ENCODE data around the gene SAMHD1.
"Not testable (repeated sequence)": the region's sequence is repeated elsewhere in the genome, so short reads cannot be mapped to it uniquely, and the experiment has no call there.

SAMHD1 gene

DNA sequence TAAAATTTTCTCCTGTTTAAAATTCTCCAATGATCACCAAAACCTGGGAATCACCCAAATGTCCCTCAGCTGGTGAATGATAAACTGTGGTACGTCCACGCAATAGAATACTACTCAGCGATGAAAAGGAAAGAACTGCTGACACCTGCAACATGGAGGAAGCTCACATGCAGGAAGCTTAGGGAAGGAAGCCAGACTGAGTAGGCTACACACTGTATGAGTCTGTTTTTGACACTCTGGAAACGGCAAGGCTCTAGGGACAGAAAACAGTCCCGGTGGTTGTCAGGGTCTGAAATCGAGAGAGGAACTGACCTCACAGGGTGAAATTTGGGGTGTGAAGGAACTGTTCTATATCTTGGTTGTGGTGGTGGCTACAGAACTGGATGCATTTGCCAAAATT lies 100.7 kb downstream of the SAMHD1 start:
- FAIRE-seq: no peak

DNA sequence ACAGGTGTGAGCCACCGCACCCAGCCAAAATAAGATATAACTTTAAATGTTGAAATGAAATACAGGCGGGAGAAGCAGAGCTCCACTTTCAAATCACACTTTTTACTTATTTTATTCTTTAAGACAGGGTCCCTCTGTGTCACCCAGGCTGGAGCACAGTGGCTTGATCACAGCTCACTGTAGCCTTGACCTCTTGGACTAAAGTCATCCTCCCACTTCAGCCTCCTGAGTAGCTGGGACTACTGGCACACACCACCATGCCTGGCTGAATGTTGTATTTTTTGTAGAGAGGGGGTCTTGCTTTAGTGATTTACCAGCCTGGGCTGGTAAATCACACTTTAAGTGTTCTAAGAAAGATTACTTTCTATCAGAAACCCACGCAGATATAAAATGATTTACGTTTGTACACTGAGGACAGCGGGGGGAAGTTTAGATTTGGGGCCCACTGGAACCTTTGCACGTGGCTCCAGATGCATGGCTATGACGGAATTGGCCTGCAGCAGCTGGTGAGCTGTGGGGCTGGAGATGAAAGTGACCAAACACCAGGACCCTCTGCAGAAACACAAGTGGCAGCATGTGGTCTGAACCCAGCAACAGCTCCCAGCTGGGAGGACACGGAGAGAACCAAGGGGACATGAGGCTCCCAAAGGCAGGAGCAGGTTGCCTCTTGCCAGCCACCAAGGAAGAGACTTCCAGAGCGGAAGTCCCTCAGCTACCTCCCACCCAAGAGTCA lies 102.0 kb downstream of the SAMHD1 start:
- FAIRE-seq: no peak

DNA sequence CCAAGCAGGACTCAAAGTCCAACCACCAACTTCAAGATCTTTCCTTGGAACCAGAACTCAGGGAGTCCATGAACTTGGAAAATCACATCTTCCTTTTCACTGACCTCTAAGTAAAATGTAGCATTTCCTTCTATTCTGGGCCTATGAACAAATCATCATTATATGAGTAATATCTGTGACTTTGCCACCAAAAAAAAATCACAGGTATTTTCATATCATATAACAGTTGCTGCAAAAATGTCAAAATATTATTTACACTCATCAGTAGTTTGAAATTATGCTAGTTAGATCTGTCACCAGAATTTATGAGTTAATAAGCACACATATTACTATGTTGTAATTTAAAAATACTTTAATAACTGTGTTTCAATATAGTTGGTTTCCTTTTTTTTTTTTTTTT lies 102.8 kb downstream of the SAMHD1 start:
- FAIRE-seq: no peak

DNA sequence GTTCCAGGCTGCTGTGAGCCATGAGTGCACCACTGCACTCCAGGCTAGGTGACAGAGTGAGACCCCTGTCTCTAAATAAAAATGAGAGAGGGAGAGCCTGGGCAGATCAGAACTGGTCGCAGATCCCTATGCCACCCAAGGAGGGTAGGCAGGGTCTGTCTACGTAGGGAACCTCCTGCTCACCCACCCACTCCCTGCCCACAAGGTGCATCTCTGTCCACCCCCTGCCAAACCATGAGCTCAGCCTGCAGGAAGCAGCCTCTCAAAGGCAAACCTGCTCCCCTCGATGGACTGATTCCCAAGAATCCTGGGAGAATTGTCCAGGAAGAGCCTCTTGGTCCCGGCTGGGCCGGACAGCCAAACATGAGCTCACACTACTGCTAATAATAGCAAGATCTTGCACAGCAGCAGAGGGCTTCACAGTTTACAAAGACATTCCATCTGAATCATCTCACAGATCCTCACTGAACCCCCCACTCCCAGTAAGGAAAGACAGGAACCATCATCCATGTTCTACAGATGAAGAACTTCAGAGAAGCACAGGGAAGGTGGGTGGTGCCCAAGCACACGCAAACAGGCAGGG lies 103.3 kb downstream of the SAMHD1 start:
- FAIRE-seq: no peak

DNA sequence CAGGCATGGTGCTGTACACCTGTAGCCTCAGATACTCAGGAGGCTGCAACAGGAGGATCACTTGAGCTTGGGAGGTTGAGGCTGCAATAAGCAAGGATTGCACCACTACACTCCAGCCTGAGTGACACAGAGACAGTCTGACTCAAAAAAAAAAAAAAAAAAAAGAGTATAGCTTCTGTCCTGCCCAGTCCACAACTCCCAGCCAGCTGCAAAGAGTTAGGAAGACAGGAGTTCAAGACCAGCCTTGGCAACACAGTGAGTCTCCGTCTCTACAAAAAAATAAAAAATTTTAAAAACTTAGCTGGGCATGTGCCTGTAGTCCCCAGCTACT lies 103.8 kb downstream of the SAMHD1 start:
- FAIRE-seq: no peak

DNA sequence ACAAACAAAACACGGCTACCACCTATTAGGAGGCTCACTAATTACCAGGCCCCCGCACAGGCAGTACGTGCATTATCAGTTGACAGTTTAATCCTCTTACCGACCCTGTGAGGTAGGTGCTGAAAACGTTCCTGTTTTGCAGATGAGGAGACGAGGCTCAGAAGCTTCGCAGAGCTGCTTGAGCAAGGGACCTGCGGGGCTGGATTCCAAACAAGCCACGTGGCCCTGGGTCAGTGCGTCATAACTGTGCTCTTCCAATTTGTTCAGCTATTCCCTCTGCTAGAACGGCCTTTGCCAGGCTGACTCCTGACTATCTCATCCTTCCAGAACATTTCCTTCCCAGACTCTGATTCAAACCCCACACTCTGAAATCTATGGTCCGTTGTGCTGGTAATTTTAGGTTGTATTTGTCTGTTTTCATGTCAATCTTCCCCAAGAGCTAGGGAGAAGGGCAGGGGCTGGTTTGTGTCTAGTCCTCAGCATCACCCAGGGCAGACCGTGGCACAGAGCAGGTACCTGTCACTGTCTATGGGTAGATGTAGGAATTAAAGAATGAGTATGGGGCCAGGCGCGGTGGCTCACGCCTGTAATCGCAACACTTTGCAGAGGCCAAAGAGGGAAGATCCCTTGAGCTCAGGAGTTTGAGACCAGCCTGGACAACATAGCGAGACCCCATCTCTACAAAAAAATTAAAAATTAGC lies 104.3 kb downstream of the SAMHD1 start:
- FAIRE-seq: no peak

DNA sequence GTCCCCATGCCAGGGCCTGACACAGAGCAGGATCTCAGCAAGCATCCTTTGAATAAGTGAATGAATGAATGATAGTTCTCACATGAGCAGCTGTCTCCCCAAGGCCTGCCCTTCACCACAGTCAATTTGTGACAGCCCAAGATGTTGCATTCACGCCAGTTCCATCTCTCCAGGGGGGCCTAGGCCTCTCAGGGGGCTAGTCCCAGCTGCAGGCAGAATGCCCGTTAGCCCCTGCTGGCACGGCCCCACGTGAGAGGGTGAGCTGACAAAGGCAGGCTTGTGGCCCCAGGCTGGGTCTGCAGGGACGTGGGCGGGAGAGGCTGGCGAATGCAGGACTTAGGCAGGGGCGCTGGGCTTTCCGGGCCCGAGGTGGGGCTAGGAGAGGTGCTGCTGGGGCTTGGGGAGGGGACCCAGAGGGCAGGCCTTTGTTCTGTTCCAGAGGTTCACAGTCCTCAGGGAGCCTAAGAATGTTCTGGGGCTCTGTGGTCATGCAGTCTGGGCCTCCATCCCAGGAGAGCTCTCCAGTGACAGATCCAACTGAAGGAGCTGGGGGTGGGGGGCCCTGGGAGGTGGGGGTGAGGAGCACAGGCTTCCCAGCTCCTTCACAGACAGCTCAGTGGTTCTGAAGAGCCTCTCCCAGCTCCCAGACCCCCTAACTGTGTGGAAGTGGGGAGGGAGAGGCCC lies 106.1 kb downstream of the SAMHD1 start:
- no peak for FAIRE-seq

DNA sequence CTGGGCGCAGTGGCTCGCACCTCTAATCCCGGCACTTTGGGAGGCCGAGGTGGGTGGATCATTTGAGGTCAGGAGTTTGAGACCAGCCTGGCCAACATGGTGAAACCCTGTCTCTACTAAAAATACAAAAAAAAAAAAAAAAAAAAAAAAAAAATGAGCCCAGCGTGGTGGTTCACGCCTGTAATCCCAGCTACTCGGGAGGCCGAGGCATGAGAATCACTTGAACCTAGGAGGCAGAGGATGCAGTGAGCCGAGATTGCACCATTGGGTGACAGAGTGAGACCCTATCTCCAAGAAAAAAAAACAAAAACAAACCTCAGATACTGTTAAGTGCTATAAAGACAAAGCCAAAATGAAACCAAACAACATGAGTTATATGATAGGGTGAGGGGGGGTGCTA lies 110.5 kb downstream of the SAMHD1 start:
- FAIRE-seq: not testable (repeated sequence)
